22Rv1 (cell line): ENCODE results near the gene ANKRD39.

Source experiments
- ZFX ChIP-seq: fragments of 450-650 bp; IDR thresholded peaks from 2 replicates; pipeline ENCODE4 v1.6.1; 2017; ENCODE audit warnings: antibody characterized with exemption, borderline replicate concordance
- TF ChIP-seq, protein P1 (sequence below): fragments of 450-650 bp; IDR thresholded peaks from 2 replicates; pipeline ENCODE4 v1.5.1; 2017; ENCODE audit warnings: mild to moderate bottlenecking

DNA sequence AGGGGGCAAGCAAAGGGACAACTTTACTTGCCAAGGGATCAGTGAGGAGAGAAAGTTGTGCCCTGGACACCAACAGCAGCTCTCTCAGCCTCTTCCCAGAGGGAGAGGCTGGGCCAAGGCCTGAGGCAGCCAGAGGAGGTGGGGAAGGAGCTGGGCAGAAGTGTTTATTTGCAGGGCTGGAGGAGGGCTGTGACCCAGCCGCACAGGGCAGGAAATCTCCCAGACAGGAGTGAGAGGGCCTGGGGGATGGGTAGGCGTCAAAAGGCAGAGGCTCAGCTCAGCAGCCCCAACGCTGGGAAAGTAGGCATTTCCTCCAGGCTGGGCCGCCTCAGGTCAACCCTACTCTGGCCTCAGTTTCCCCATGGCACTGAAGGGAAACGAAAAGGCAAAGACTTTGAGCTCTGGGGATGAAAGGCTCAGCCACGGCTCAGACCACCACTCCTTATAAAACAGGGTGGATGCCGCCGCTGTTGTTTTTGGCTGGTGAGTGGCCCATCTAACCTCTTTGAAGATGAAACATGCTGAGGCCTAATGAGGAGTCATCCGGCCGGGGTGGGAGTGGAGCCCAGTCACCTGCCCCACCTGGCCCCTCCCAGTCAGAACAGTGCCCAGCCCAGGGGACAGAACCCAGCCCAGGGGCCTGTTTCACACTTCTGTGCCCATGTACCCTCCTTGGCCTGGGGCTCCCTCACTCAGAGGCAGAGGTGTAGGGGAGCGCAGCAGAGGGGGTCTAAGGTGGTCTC is 33.9 kb upstream of the ANKRD39 start:
- TF ChIP-seq, protein P1, sequence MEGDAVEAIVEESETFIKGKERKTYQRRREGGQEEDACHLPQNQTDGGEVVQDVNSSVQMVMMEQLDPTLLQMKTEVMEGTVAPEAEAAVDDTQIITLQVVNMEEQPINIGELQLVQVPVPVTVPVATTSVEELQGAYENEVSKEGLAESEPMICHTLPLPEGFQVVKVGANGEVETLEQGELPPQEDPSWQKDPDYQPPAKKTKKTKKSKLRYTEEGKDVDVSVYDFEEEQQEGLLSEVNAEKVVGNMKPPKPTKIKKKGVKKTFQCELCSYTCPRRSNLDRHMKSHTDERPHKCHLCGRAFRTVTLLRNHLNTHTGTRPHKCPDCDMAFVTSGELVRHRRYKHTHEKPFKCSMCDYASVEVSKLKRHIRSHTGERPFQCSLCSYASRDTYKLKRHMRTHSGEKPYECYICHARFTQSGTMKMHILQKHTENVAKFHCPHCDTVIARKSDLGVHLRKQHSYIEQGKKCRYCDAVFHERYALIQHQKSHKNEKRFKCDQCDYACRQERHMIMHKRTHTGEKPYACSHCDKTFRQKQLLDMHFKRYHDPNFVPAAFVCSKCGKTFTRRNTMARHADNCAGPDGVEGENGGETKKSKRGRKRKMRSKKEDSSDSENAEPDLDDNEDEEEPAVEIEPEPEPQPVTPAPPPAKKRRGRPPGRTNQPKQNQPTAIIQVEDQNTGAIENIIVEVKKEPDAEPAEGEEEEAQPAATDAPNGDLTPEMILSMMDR = no peak
- no peak for TF ChIP-seq ZFX
